A549 treated with Mapracorat at 1 μM for 4 hours (cell line): ENCODE data around the gene CDC42BPG. TPM values are rescaled to one million over a fixed set of nuclear protein-coding genes. Genes with fewer than 3 reads are reported as not detected.

Experiments used
- total RNA-seq: library from RNA; stranded (reverse); fragments of 200-300 nt; extraction: Qiagen RNA extraction; gene quantifications from 5 replicates; pipeline ENCODE4 v1.2.3, GENCODE V29; 2022

CDC42BPG gene
- total RNA-seq, result 0.93 to 2.0 TPM (median 1.5 TPM) in 5 replicates

GRCh38 chr11:64844330-64845128 lies at the start of gene CDC42BPG:
TSS of gene CDC42BPG (minus strand) at chr11:64844653. CDS start at chr11:64844569, 84 bp downstream.

GRCh38 chr11:64878494-64879243 lies 34.2 kb upstream of the CDC42BPG start, which contains the start of gene EHD1:
TSS of gene EHD1 (minus strand) at chr11:64878621. CDS start at chr11:64878464, 157 bp downstream.

GRCh38 chr11:64810271-64810890 lies 34.1 kb downstream of the CDC42BPG start, which contains the start of gene MEN1:
TSS of gene MEN1 (minus strand) at chr11:64810551. CDS start at chr11:64810109, 442 bp downstream.

GRCh38 chr11:64803158-64803845 lies 41.2 kb downstream of the CDC42BPG start, which contains the start of gene MAP4K2:
TSS of gene MAP4K2 (minus strand) at chr11:64803214. CDS start at chr11:64803149, 65 bp downstream.

GRCh38 chr11:64778473-64779298 lies 65.8 kb downstream of the CDC42BPG start, which contains the start of gene SF1:
TSS of gene SF1 (minus strand) at chr11:64778542. CDS start at chr11:64778392, 150 bp downstream.

Other genes starting within 250 kb of the CDC42BPG start
- 0.16 to 0.62 TPM (median 0.35 TPM) in 5 replicates for gene NRXN2, start 121.5 kb downstream of the CDC42BPG start, total RNA-seq
- gene RASGRP2, start 100.5 kb downstream of the CDC42BPG start, total RNA-seq, result 1.2 to 1.9 TPM (median 1.4 TPM) in 5 replicates
- gene PYGM, start 84.7 kb downstream of the CDC42BPG start, total RNA-seq, result 0.13 to 0.63 TPM (median 0.32 TPM) in 5 replicates
- 151 to 207 TPM (median 159 TPM) in 5 replicates for gene SF1, start 66.1 kb downstream of the CDC42BPG start, total RNA-seq
- 5.8 to 9.0 TPM (median 8.5 TPM) in 5 replicates for gene MAP4K2, start 41.4 kb downstream of the CDC42BPG start, total RNA-seq
- 26.2 to 40.7 TPM (median 38.5 TPM) in 5 replicates for gene MEN1, start 34.1 kb downstream of the CDC42BPG start, total RNA-seq
- 94.9 to 123 TPM (median 115 TPM) in 5 replicates for gene EHD1, start 34.0 kb upstream of the CDC42BPG start, total RNA-seq
- gene ATG2A, start 72.6 kb upstream of the CDC42BPG start, total RNA-seq, result 11.8 to 22.6 TPM (median 21.0 TPM) in 5 replicates
- 3.2 to 5.4 TPM (median 4.7 TPM) in 5 replicates for gene PPP2R5B, start 80.0 kb upstream of the CDC42BPG start, total RNA-seq
- gene GPHA2, start 91.2 kb upstream of the CDC42BPG start, total RNA-seq, result not detected in 5 replicates
- gene MAJIN, start 127.5 kb upstream of the CDC42BPG start, total RNA-seq, result not detected in 5 replicates
- gene BATF2, start 152.3 kb upstream of the CDC42BPG start, total RNA-seq, result 0.71 to 1.1 TPM (median 0.85 TPM) in 5 replicates
- 175 to 188 TPM (median 183 TPM) in 5 replicates for gene ARL2, start 169.5 kb upstream of the CDC42BPG start, total RNA-seq
- gene SNX15, start 182.8 kb upstream of the CDC42BPG start, total RNA-seq, result 19.9 to 24.2 TPM (median 23.1 TPM) in 5 replicates
- gene SAC3D1, start 196.6 kb upstream of the CDC42BPG start, total RNA-seq, result 34.7 to 55.9 TPM (median 53.9 TPM) in 5 replicates
- gene NAALADL1, start 213.9 kb upstream of the CDC42BPG start, total RNA-seq, result not detected in 5 replicates
- 57.4 to 76.9 TPM (median 71.1 TPM) in 5 replicates for gene CDCA5, start 239.4 kb upstream of the CDC42BPG start, total RNA-seq
- 31.8 to 34.2 TPM (median 32.7 TPM) in 5 replicates for gene ZFPL1, start 239.6 kb upstream of the CDC42BPG start, total RNA-seq